GM12878 (cell line): ENCODE results near the gene RUSC1. TPM values are rescaled to one million over a fixed set of nuclear protein-coding genes. Genes with fewer than 3 reads are reported as not detected.
A peak's percentile ranks its signal among the peaks of the same experiment; 100 is the strongest.

Experiments
- CBX3 ChIP-seq: fragments of 200-600 bp; sonication (generic); IDR thresholded peaks from 2 replicates; pipeline ENCODE4 v1.6.1; 2016; ENCODE audit warnings: low read depth, borderline replicate concordance
- CHD1 ChIP-seq: IDR thresholded peaks from 2 replicates; pipeline ENCODE4 v1.6.1; 2012; ENCODE audit warnings: low read depth, low read length, improper control_type of control experiment
- E2F8 ChIP-seq: fragments of 450-650 bp; IDR thresholded peaks from 2 replicates; pipeline ENCODE4 v1.6.1; 2018; ENCODE audit warnings: mild to moderate bottlenecking, low read depth, moderate library complexity; ENCODE audit not compliant: partially characterized antibody
- EP300 ChIP-seq, 2 experiments: fragments of 150-350 bp in 1 of 2; IDR thresholded peaks; 2 replicates each; pipeline ENCODE4 v1.6.1; 2011 to 2012; ENCODE audit warnings: low read depth in 2 of 2, low read length in 2 of 2, borderline replicate concordance in 1 of 2, improper control_type of control experiment in 1 of 2, inconsistent platforms in 1 of 2; ENCODE audit not compliant: control insufficient read depth in 1 of 2
- EZH2 ChIP-seq: IDR thresholded peaks from 2 replicates; pipeline ENCODE4 v1.6.1; 2012; ENCODE audit warnings: low read depth, mild to moderate bottlenecking, control low read depth, inconsistent platforms, low read length, borderline replicate concordance; ENCODE audit not compliant: control insufficient read depth
- IKZF1 ChIP-seq: fragments of 450-650 bp; conservative IDR thresholded peaks from 2 replicates; pipeline ENCODE4 v1.6.1; 2017; ENCODE audit warnings: antibody characterized with exemption, mild to moderate bottlenecking
- MAX ChIP-seq: IDR thresholded peaks from 2 replicates; pipeline ENCODE4 v1.6.1; 2012; ENCODE audit warnings: low read depth, low read length, improper control_type of control experiment
- MXI1 ChIP-seq: fragments of 150-350 bp; IDR thresholded peaks from 2 replicates; pipeline ENCODE4 v1.6.1; 2011; ENCODE audit warnings: low read depth, mild to moderate bottlenecking, inconsistent platforms, low read length, improper control_type of control experiment
- MYB ChIP-seq: fragments of 150-350 bp; IDR thresholded peaks from 2 replicates; pipeline ENCODE4 v1.6.1; 2014; ENCODE audit warnings: mild to moderate bottlenecking, low read depth, low read length, borderline replicate concordance
- POU2F2 ChIP-seq: IDR thresholded peaks from 3 replicates; pipeline ENCODE4 v1.6.1; 2011; ENCODE audit warnings: low read depth, mild to moderate bottlenecking, low read length, borderline replicate concordance
- RELA ChIP-seq: fragments of 450-650 bp; IDR thresholded peaks from 2 replicates; pipeline ENCODE4 v1.8.0; 2014; ENCODE audit warnings: borderline replicate concordance; ENCODE audit not compliant: partially characterized antibody
- SP1 ChIP-seq: IDR thresholded peaks from one replicate; pipeline ENCODE4 v1.6.1; 2011; ENCODE audit warnings: low read depth, low read length
- STAT3 ChIP-seq: IDR thresholded peaks from 2 replicates; pipeline ENCODE4 v1.6.1; 2011; ENCODE audit warnings: low read depth, low read length, improper control_type of control experiment
- ZZZ3 ChIP-seq: IDR thresholded peaks from 2 replicates; pipeline ENCODE4 v1.6.1; 2011; ENCODE audit warnings: low read depth; ENCODE audit not compliant: control insufficient read depth, insufficient read length
- polyA plus RNA-seq, 11 experiments: library from polyadenylated mRNA; depleted of rRNA in 4 of 11; unstranded in 6 of 11; stranded (reverse) in 5 of 11; fragments of >200 nt; fragmentation: Nextera tagmentation in 4 of 11; fragmentation: Illumina TruSeq in 1 of 11; extraction: Ambion mirVana in 4 of 11; extraction: Trizol in 1 of 11; gene quantifications; 1 replicate in 1 of 11; 2 replicates in 10 of 11; pipeline versions ENCODE4 v1.2.1 to v1.2.3, GENCODE V29; 2011 to 2016; ENCODE audit warnings: inconsistent platforms in 2 of 11, missing spikeins in 2 of 11, low read depth in 1 of 11
- total RNA-seq, 4 experiments: library from RNA; depleted of rRNA in 3 of 4; stranded (reverse); fragments of >200 nt in 3 of 4; fragmentation: Illumina TruSeq in 1 of 4; extraction: Trizol in 1 of 4; gene quantifications; 2 replicates each; pipeline versions ENCODE4 v1.2.1 to v1.2.3, GENCODE V29; 2013 to 2021

The RUSC1 gene
- total and polyA plus RNA-seq, 10 of the 15 experiments (the other 5 are each of a cell fraction or from before 2014, with no cell fraction given): 1.1 to 23.7 (median 12.3) TPM

- peak; percentile 98 for TF ChIP-seq E2F8
- no peak for TF ChIP-seq CHD1
- TF ChIP-seq ZZZ3: no peak
- no peak for TF ChIP-seq MAX
- no peak for TF ChIP-seq POU2F2
- peak; percentile 28 for TF ChIP-seq RELA
- TF ChIP-seq IKZF1: peak; percentile 84
- no peak for TF ChIP-seq CBX3
- TF ChIP-seq EP300 (IDR thresholded peaks at IDR 0.05; ENCODE audit: borderline replicate concordance in 1 of 2, control insufficient read depth in 1 of 2, low read depth in 2 of 2, low read length in 2 of 2): no peak
- TF ChIP-seq SP1: peak; percentile 82
- no peak for TF ChIP-seq EZH2
- TF ChIP-seq STAT3: no peak
- peak; percentile 69; the same call in 1 of the 2 replicates for TF ChIP-seq MXI1
- TF ChIP-seq MYB: no peak
- TF ChIP-seq, all 136 proteins: peak for 24
These were observed 43.4 kb upstream of the RUSC1 start, which contains the start of gene HCN3 (continued) for GRCh38 chr1:155277070-155277901.
